ENCODE data around the gene TMPRSS12.
"Not testable (repeated sequence)": the region's sequence is repeated elsewhere in the genome, so short reads cannot be mapped to it uniquely, and the experiment has no call there.

GRCh38 chr12:50823724-50824123 lies 19.0 kb upstream of the TMPRSS12 start:
- TF ChIP-seq CTCF (conservative IDR thresholded peaks at IDR 0.05; ENCODE audit: low read length); EZH2phosphoT487 (IDR thresholded peaks at IDR 0.05; ENCODE audit: borderline replicate concordance, low read depth, low read length): not testable (repeated sequence)

Measured in OCI-LY7 (cell line).